Measurements from ENCODE around the gene AADACL4.

The AADACL4 gene

GRCh38 chr1:12596007-12596821 lies 47.7 kb upstream of the AADACL4 start:
- Histone ChIP-seq H3K9me3 (ENCODE audit: insufficient read depth, low read length) (no peaks in the 10 kb centered on the region), H3K4me3 (ENCODE audit: low read length) (no peak overlapping the region), H3K27me3 (ENCODE audit: low read depth, low read length) (no peaks in the 10 kb centered on the region), H3K79me2 (ENCODE audit: low read length) (no peaks in the 10 kb centered on the region), H3K27ac (ENCODE audit: low read length) (no peak overlapping the region), H3K4me2 (ENCODE audit: low read length) (no peak overlapping the region), H3K9ac (ENCODE audit: low read length) (no peak overlapping the region), H2AFZ (ENCODE audit: low read depth, low read length) (no peak overlapping the region), H3K36me3 (replicated peaks; ENCODE audit: low read depth, low read length) (no peaks in the 10 kb centered on the region), H4K20me1 (ENCODE audit: insufficient read depth, low read length) (no peaks in the 10 kb centered on the region), H3K4me1 (ENCODE audit: low read length) (no peaks in the 10 kb centered on the region)
- TF ChIP-seq EZH2phosphoT487 (IDR thresholded peaks at IDR 0.05; ENCODE audit: low read depth) (no peak), CTCF (IDR thresholded peaks at IDR 0.05; ENCODE audit: low read depth, low read length) (no peak)

- H3K4me2 ChIP-seq (ENCODE audit: low read length), result no peak overlapping the region
These were observed 46.1 kb upstream of the AADACL4 start for GRCh38 chr1:12597792-12598191.

GRCh38 chr1:12598974-12599373 lies 44.9 kb upstream of the AADACL4 start:
- Histone ChIP-seq H2AFZ (ENCODE audit: low read depth, low read length) (no peak overlapping the region), H3K27ac (ENCODE audit: low read length) (no peak overlapping the region), H3K4me3 (ENCODE audit: low read length) (no peak overlapping the region), H3K4me2 (ENCODE audit: low read length) (no peak overlapping the region), H3K27me3 (ENCODE audit: low read depth, low read length) (no peaks in the 10 kb centered on the region), H3K36me3 (replicated peaks; ENCODE audit: low read depth, low read length) (no peaks in the 10 kb centered on the region), H3K9me3 (ENCODE audit: insufficient read depth, low read length) (no peaks in the 10 kb centered on the region), H3K9ac (ENCODE audit: low read length) (no peak overlapping the region), H4K20me1 (ENCODE audit: insufficient read depth, low read length) (no peaks in the 10 kb centered on the region), H3K79me2 (ENCODE audit: low read length) (no peaks in the 10 kb centered on the region), H3K4me1 (ENCODE audit: low read length) (no peaks in the 10 kb centered on the region)
- no peak for TF ChIP-seq EZH2phosphoT487 (IDR thresholded peaks at IDR 0.05; ENCODE audit: low read depth)
- no peak for TF ChIP-seq CTCF (IDR thresholded peaks at IDR 0.05; ENCODE audit: low read depth, low read length)

More at GRCh38 chr1:12597792-12598191, 46.1 kb upstream of the AADACL4 start:
- no peaks in the 10 kb centered on the region for H3K36me3 ChIP-seq (replicated peaks; ENCODE audit: low read depth, low read length)
- no peaks in the 10 kb centered on the region for H4K20me1 ChIP-seq (ENCODE audit: insufficient read depth, low read length)
- H3K27ac ChIP-seq (ENCODE audit: low read length), result no peak overlapping the region
- TF ChIP-seq EZH2phosphoT487 (IDR thresholded peaks at IDR 0.05; ENCODE audit: low read depth) (no peak), CTCF (IDR thresholded peaks at IDR 0.05; ENCODE audit: low read depth, low read length) (no peak)
- no peaks in the 10 kb centered on the region for H3K27me3 ChIP-seq (ENCODE audit: low read depth, low read length)
- no peak overlapping the region for H2AFZ ChIP-seq (ENCODE audit: low read depth, low read length)
- H3K9ac ChIP-seq (ENCODE audit: low read length), result no peak overlapping the region
- H3K4me3 ChIP-seq (ENCODE audit: low read length), result no peak overlapping the region
- no peaks in the 10 kb centered on the region for H3K4me1 ChIP-seq (ENCODE audit: low read length)
- H3K79me2 ChIP-seq (ENCODE audit: low read length), result no peaks in the 10 kb centered on the region
- no peaks in the 10 kb centered on the region for H3K9me3 ChIP-seq (ENCODE audit: insufficient read depth, low read length)

GRCh38 chr1:12599657-12600056 lies 44.2 kb upstream of the AADACL4 start:
- H3K4me3 ChIP-seq (ENCODE audit: low read length), result no peak overlapping the region
- TF ChIP-seq CTCF (IDR thresholded peaks at IDR 0.05; ENCODE audit: low read depth, low read length) (no peak), EZH2phosphoT487 (IDR thresholded peaks at IDR 0.05; ENCODE audit: low read depth) (no peak)
- no peak overlapping the region for H3K9ac ChIP-seq (ENCODE audit: low read length)
- no peaks in the 10 kb centered on the region for H3K9me3 ChIP-seq (ENCODE audit: insufficient read depth, low read length)
- H3K27me3 ChIP-seq (ENCODE audit: low read depth, low read length), result no peaks in the 10 kb centered on the region
- H3K36me3 ChIP-seq (replicated peaks; ENCODE audit: low read depth, low read length), result no peaks in the 10 kb centered on the region
- no peak overlapping the region for H3K27ac ChIP-seq (ENCODE audit: low read length)
- H3K79me2 ChIP-seq (ENCODE audit: low read length), result no peaks in the 10 kb centered on the region
- H4K20me1 ChIP-seq (ENCODE audit: insufficient read depth, low read length), result no peaks in the 10 kb centered on the region
- no peak overlapping the region for H3K4me2 ChIP-seq (ENCODE audit: low read length)
- H2AFZ ChIP-seq (ENCODE audit: low read depth, low read length), result no peak overlapping the region
- no peaks in the 10 kb centered on the region for H3K4me1 ChIP-seq (ENCODE audit: low read length)

Data from OCI-LY3 (cell line).